HepG2 (cell line): ENCODE results near the gene MYL4.

Experiments used
- BRCA1 ChIP-seq: sonication (generic); formaldehyde crosslinking; IDR thresholded peaks from 2 replicates; pipeline ENCODE4 v1.4.0; 2020; ENCODE audit warnings: missing genetic modification reagents
- IRX3 ChIP-seq: sonication (generic); formaldehyde crosslinking; IDR thresholded peaks from 2 replicates; pipeline ENCODE4 v1.8.1; 2023; ENCODE audit warnings: mild to moderate bottlenecking, low read depth, missing genetic modification reagents, borderline replicate concordance
- KDM5B ChIP-seq: sonication (generic); formaldehyde crosslinking; IDR thresholded peaks from 2 replicates; pipeline ENCODE4 v1.4.0; 2020; ENCODE audit warnings: missing genetic modification reagents, mild to moderate bottlenecking, borderline replicate concordance
- ZBTB8A ChIP-seq: sonication (generic); formaldehyde crosslinking; IDR thresholded peaks from 2 replicates; pipeline ENCODE4 v1.4.0; 2020; ENCODE audit warnings: mild to moderate bottlenecking, low read depth, missing genetic modification reagents, borderline replicate concordance
- ZNF572 ChIP-seq: sonication (generic); formaldehyde crosslinking; IDR thresholded peaks from 2 replicates; pipeline ENCODE4 v1.5.1; 2020; ENCODE audit warnings: mild to moderate bottlenecking, missing genetic modification reagents
- ZNF670 ChIP-seq: sonication (generic); formaldehyde crosslinking; IDR thresholded peaks from 2 replicates; pipeline ENCODE4 v1.8.0; 2022; ENCODE audit warnings: mild to moderate bottlenecking, missing genetic modification reagents, borderline replicate concordance
- ZZZ3 ChIP-seq: sonication (generic); formaldehyde crosslinking; IDR thresholded peaks from 2 replicates; pipeline ENCODE4 v1.4.0; 2020; ENCODE audit warnings: missing genetic modification reagents, mild to moderate bottlenecking, borderline replicate concordance

GRCh38 chr17:47224966-47225365 is 15.8 kb downstream of the MYL4 start:
- TF ChIP-seq ZNF572 (CRISPR knock-in tag) (no peak), ZNF670 (CRISPR knock-in tag) (no peak), KDM5B (CRISPR knock-in tag) (no peak), IRX3 (CRISPR knock-in tag) (no peak), ZZZ3 (CRISPR knock-in tag) (no peak), BRCA1 (CRISPR knock-in tag) (no peak), ZBTB8A (CRISPR knock-in tag) (no peak)
